Smooth muscle cell (in vitro differentiated cells): ENCODE results near the gene USP48. TPM values are rescaled to one million over a fixed set of nuclear protein-coding genes. Genes with fewer than 3 reads are reported as not detected.

Experiments used
- DNase-seq: peaks from one replicate; lab custom pipeline; 2025; ENCODE audit not compliant: unreplicated experiment; lab: John Stamatoyannopoulos, UW
- H2AFZ ChIP-seq: fragments of 200-600 bp; sonication (generic); 2 replicates; pipeline ENCODE4 v1.6.0; 2016; ENCODE audit warnings: antibody characterized with exemption, low read depth, mild to moderate bottlenecking
- H3F3A ChIP-seq: fragments of 200-600 bp; sonication (generic); 2 replicates; pipeline ENCODE4 v1.6.0; 2017; ENCODE audit warnings: antibody characterized with exemption, low read depth
- H3K27ac ChIP-seq: fragments of 200-600 bp; sonication (generic); 2 replicates; pipeline ENCODE4 v1.5.1; 2016; ENCODE audit warnings: low read depth, mild to moderate bottlenecking
- H3K27me3 ChIP-seq: fragments of 200-600 bp; sonication (generic); 2 replicates; pipeline ENCODE4 v1.6.1; 2016; ENCODE audit warnings: low read depth, mild to moderate bottlenecking
- H3K36me3 ChIP-seq: fragments of 200-600 bp; sonication (generic); 2 replicates; pipeline ENCODE4 v1.5.1; 2016; ENCODE audit warnings: low read depth
- H3K4me1 ChIP-seq: fragments of 200-600 bp; sonication (generic); 2 replicates; pipeline ENCODE4 v1.5.1; 2016; ENCODE audit warnings: low read depth
- H3K4me2 ChIP-seq: fragments of 200-600 bp; sonication (generic); 2 replicates; pipeline ENCODE4 v1.6.0; 2016; ENCODE audit warnings: mild to moderate bottlenecking
- H3K4me3 ChIP-seq: fragments of 200-600 bp; sonication (generic); 2 replicates; pipeline ENCODE4 v1.5.1; 2016; ENCODE audit warnings: mild to moderate bottlenecking
- H3K79me2 ChIP-seq: fragments of 200-600 bp; sonication (generic); 2 replicates; pipeline ENCODE4 v1.6.0; 2016; ENCODE audit warnings: low read depth, mild to moderate bottlenecking
- H3K9ac ChIP-seq: fragments of 200-600 bp; sonication (generic); 2 replicates; pipeline ENCODE4 v1.6.0; 2016; ENCODE audit warnings: low read depth
- H3K9me3 ChIP-seq: fragments of 200-600 bp; sonication (generic); replicated peaks from 2 replicates; pipeline ENCODE4 v1.5.1; 2016; ENCODE audit warnings: low read depth
- H4K20me1 ChIP-seq: fragments of 200-600 bp; sonication (generic); 2 replicates; pipeline ENCODE4 v1.6.0; 2016; ENCODE audit warnings: low read depth
- WGBS: methylation state at CpG from one replicate; pipeline ENCODE4 v1.1.7; 2016; ENCODE audit warnings: low lambda C conversion rate; 5-methylcytosine and 5-hydroxymethylcytosine counted together
- polyA plus RNA-seq: library from polyadenylated mRNA; unstranded; fragments of >200 nt; fragmentation: Nextera tagmentation; extraction: Ambion mirVana; gene quantifications from 2 replicates; pipeline ENCODE4 v1.2.1, GENCODE V29; 2016
- total RNA-seq: library from RNA; depleted of rRNA; stranded (reverse); fragments of >200 nt; gene quantifications from 2 replicates; pipeline ENCODE4 v1.2.3, GENCODE V29; 2014
- TF ChIP-seq, protein P1 (sequence below): fragments of 200-600 bp; sonication (generic); IDR thresholded peaks from 2 replicates; pipeline ENCODE4 v1.5.1; 2017; ENCODE audit warnings: borderline replicate concordance, mild to moderate bottlenecking, antibody characterized with exemption; ENCODE audit not compliant: insufficient read depth, poor library complexity, severe bottlenecking

Gene USP48
- total and polyA plus RNA-seq, 2 experiments from 2014 or later: 34.5 to 76.0 TPM

DNA sequence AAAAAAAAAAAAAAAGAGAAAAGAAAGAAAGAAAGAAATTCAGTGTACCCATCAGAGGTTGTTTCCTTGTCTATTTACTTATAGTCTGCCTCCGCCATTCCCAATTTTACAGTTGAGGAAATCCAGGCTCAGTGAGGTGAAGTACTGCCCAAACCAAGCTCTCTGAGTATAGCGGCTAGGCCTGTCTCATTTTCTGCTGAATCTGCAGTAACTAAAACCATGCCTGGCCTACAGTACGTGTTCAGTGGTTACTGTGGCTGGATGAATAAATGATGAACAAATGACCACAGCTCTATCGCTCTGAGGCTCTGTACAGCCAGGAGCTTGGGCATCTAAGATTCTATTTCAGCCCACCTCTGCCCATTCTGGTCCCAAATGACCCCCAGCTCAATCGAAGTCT is 138.0 kb downstream of the USP48 start:
- Histone ChIP-seq H3K79me2 (no peaks in the 10 kb centered on the region), H3K36me3 (no peaks in the 10 kb centered on the region), H3K9ac (no peak overlapping the region), H4K20me1 (no peaks in the 10 kb centered on the region), H3K4me2 (no peak overlapping the region), H3K4me3 (no peak overlapping the region), H3K4me1 (no peaks in the 10 kb centered on the region), H3F3A (no peaks in the 10 kb centered on the region), H3K9me3 (no peaks in the 10 kb centered on the region), H3K27me3 (no peaks in the 10 kb centered on the region), H2AFZ (no peak overlapping the region), H3K27ac (no peak overlapping the region)
- 85% methylated on average over 5 of the region's 5 CpGs for WGBS
- TF ChIP-seq, protein P1, sequence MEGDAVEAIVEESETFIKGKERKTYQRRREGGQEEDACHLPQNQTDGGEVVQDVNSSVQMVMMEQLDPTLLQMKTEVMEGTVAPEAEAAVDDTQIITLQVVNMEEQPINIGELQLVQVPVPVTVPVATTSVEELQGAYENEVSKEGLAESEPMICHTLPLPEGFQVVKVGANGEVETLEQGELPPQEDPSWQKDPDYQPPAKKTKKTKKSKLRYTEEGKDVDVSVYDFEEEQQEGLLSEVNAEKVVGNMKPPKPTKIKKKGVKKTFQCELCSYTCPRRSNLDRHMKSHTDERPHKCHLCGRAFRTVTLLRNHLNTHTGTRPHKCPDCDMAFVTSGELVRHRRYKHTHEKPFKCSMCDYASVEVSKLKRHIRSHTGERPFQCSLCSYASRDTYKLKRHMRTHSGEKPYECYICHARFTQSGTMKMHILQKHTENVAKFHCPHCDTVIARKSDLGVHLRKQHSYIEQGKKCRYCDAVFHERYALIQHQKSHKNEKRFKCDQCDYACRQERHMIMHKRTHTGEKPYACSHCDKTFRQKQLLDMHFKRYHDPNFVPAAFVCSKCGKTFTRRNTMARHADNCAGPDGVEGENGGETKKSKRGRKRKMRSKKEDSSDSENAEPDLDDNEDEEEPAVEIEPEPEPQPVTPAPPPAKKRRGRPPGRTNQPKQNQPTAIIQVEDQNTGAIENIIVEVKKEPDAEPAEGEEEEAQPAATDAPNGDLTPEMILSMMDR: no peak
- no peak for DNase-seq

DNA sequence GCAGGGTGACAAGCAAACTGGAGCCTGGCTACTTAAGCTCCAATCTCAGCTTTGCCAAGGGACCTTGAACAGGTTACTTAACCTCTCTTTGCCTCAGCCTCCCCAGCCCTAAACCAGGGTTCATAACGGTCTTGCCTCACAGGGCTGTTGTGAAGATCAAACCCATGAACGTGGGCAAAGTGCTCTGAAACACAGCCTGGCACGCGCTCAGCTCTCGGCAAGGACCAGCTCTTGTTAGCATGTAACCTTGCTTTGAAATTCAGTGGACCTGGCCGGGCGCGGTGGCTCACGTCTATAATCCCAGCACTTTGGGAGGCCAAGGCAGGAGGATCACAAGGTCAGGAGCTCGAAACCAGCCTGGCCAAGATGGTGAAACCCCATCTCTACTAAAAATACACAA is 138.6 kb downstream of the USP48 start:
- no peak for DNase-seq
- 85% methylated on average over 10 of the region's 10 CpGs for WGBS
- TF ChIP-seq, protein P1: no peak
- Histone ChIP-seq H3K79me2 (no peaks in the 10 kb centered on the region), H3K36me3 (no peaks in the 10 kb centered on the region), H3K9ac (no peak overlapping the region), H3K4me2 (no peak overlapping the region), H3K4me1 (no peaks in the 10 kb centered on the region), H3K27me3 (no peaks in the 10 kb centered on the region), H3K27ac (no peak overlapping the region), H3F3A (no peaks in the 10 kb centered on the region), H3K9me3 (no peaks in the 10 kb centered on the region), H4K20me1 (no peaks in the 10 kb centered on the region), H2AFZ (no peak overlapping the region), H3K4me3 (no peak overlapping the region)

DNA sequence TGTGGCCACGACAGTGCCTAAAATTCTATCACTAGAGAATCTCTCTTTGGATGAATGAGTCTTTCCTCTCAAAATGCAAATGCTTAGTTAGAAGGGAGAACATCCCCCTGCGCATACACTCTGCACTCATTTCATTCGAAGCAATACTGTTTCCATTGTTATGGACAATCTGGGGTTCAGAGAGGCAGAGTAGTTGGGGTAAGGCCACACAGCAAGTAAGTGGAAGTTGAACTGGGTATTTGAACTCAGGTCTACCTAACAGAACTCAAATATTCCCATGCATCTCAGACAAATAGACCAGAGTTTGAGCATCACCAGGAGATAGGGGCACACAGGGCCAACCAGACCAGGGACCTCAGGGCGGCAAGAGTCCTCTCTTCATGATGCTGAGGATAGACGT is 139.3 kb downstream of the USP48 start:
- no peaks in the 10 kb centered on the region for H3K36me3 ChIP-seq
- H3K27ac ChIP-seq: no peak overlapping the region
- H4K20me1 ChIP-seq: no peaks in the 10 kb centered on the region
- TF ChIP-seq, protein P1: no peak
- no peak overlapping the region for H3K4me3 ChIP-seq
- DNase-seq: no peak
- H3K4me2 ChIP-seq: no peak overlapping the region
- no peaks in the 10 kb centered on the region for H3K9me3 ChIP-seq
- no peaks in the 10 kb centered on the region for H3K27me3 ChIP-seq
- no peaks in the 10 kb centered on the region for H3F3A ChIP-seq
- no peak overlapping the region for H3K9ac ChIP-seq
- H2AFZ ChIP-seq: no peak overlapping the region
- 90% methylated on average over 5 of the region's 5 CpGs for WGBS
- H3K79me2 ChIP-seq: no peaks in the 10 kb centered on the region
- no peaks in the 10 kb centered on the region for H3K4me1 ChIP-seq

DNA sequence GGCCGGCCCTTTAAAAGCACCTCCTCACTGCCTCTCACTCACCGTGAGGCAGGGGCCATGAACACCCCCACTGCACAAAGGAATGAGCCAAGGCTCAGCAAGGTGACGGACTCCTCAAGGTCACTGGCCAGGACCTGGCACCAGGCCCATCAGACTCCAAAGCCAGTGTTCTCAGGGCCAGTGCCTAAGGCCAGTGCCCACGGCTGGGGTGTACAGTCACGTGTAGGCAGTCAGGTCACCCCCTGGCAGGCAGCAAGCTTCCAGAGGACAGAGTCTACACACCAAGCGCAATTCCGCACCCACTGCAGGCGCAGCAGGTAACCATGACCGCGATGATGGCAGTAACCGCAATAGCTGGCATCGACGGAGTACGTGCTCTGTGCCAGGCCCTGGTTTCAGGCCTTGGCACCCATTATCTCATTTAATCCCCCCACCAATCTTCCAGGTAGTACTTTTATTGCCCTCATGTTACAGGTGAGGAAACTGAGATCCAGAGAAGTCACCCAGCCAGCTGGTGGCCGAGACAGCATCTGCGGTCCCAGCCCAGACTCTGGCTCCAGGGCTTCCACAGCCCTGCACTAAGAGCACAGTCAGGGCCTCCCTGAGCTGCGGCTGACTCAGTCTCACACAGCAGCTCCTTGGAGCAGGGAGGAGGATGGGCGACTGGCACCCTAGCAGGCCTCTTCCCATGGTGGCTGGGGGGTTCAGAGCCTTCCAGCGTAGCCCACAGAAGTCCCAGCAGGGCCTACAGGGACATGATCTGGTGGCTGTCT is 140.8 kb downstream of the USP48 start:
- no peak for DNase-seq
- Histone ChIP-seq H3K79me2 (no peaks in the 10 kb centered on the region), H3K4me2 (no peak overlapping the region), H3K9me3 (no peaks in the 10 kb centered on the region), H4K20me1 (no peaks in the 10 kb centered on the region), H3F3A (no peaks in the 10 kb centered on the region), H3K9ac (no peak overlapping the region), H3K4me3 (no peak overlapping the region), H3K4me1 (no peaks in the 10 kb centered on the region), H2AFZ (no peak overlapping the region), H3K27me3 (no peaks in the 10 kb centered on the region), H3K27ac (no peak overlapping the region), H3K36me3 (no peaks in the 10 kb centered on the region)
- TF ChIP-seq, protein P1: no peak
- WGBS: 93% methylated on average over 19 of the region's 19 CpGs
